ENCODE results near the gene C19orf25.
A peak's percentile ranks its signal among the peaks of the same experiment; 100 is the strongest.

The C19orf25 gene

DNA sequence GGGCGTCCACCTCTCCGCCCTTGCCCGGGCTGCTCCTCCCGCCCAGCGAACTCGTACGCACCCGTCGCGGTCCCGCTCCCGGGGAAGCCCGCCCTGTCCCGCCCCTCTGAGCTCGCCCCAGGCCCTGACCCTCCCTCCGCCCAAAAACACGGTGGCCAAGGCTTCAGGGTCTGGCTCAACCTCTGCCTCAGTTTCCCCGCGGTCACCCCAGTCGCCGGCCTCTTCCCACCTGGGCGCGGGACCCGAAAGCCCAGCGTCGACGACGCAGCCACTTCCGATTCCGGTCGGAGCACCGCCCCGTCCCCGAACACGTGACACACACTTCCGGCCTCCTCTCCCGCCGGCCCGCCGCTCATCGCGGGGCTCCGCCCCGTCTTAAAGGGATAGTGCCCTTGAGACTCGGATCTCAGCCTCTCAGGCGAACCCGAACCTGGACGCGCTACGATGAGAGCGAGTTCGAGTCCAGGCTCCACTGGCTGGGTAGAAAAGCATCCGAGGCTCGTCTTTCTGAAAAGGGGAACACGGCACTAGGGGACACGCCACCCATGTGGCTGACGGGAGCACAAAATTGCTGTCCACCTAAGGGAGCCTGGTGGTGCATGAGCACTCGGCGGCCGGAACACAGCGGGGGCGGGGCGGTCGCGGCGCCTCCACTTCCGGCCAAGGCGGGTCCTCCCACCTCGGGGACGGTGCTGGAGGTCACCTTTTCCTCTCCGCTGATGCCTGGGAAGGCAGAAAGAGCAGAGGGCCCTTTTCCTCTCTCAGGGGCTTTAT is at the start of gene C19orf25:
TSS of gene C19orf25 (minus strand) at position 282 of the 774 bp plus-strand sequence. CDS start 312 bp downstream, outside the sequence.
- peak; percentile 86 for DNase-seq (ENCODE audit: low read depth, low spot score)
- Histone ChIP-seq H3K27me3 (ENCODE audit: control insufficient read depth, insufficient read depth, low read length) (no peaks in the 10 kb centered on the region), H3K4me1 (ENCODE audit: control insufficient read depth, insufficient read depth, low read length) (peaks cover 2% of the 10 kb centered on the region; the same call in 1 of the 2 replicates), H3K9me3 (ENCODE audit: control insufficient read depth, insufficient read depth, low read length) (no peaks in the 10 kb centered on the region), H3K36me3 (ENCODE audit: control insufficient read depth, insufficient read depth, low read length) (peaks cover 3% of the 10 kb centered on the region; the same call in 1 of the 2 replicates), H3K4me3 (ENCODE audit: low read length) (peak within 1 kb of the TSS; percentile 75), H3K27ac (ENCODE audit: low read length) (no peak within 1 kb of the TSS)
- WGBS (ENCODE audit: insufficient coverage, insufficient read length) = no CpG with 5 or more reads among the region's 71 CpGs

DNA sequence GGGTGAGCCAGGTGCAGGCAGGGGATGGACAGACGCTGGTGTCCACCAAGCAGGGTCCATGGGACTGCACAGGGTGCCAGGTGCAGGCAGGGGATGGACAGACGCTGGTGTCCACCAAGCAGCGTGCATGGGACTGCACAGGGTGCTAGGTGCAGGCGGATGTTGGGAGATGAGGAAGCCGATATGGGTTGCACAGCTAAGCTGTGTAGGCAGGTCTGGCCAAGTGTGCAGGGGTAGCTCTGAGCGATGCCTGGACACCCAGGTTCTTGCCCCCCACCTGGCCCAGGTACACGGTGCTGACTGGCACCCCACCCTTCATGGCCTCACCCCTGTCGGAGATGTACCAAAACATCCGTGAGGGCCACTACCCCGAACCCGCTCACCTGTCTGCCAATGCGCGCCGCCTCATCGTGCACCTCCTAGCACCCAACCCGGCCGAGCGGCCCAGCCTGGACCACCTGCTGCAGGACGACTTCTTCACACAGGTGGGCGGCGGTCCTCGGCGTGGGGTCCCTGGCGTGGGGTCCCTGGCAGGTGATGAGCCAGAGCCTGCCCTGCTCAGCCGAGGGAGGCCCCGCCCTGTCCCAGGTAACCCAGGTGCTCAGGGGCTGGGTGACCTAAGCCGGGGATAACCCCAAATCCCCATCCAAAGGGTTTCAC is 48.8 kb upstream of the C19orf25 start:
- H3K36me3 ChIP-seq (ENCODE audit: control insufficient read depth, insufficient read depth, low read length) = no peaks in the 10 kb centered on the region
- WGBS (ENCODE audit: insufficient coverage, insufficient read length) = no CpG with 5 or more reads among the region's 27 CpGs

DNA sequence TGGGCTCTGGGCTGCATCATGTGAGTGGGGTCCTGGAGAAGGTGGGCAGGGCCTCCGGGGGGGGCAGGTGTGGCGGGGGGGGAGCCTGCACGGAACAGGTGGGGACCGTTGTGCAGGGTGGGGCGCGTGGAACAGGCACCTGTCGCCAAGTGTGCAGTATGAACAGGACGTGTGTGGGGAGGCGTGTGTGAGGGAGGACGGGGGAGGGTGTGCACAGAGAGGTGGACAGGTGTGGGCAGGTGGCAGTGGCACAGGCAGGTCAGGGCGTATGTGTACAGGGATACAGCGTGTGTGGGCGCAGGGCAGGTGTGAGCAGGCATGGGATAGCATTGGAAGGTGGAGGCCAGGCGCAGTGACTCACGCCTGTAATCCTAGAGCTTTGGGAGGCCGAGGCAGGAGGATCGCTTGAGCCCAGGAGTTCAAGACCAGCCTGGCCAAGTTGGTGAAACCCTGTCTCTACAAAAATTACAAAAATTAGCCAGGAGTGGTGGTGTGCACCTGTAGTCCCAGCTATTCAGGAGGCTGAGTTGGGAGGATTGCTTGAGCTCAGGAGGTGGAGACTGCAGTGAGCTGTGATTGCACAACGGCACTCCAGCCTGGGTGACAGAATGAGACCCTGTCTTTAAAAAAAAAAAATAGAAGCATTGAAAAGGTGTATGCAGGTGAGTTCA is 48.1 kb upstream of the C19orf25 start:
- Histone ChIP-seq H3K36me3 (ENCODE audit: control insufficient read depth, insufficient read depth, low read length) (no peaks in the 10 kb centered on the region), H3K4me3 (ENCODE audit: low read length) (no peak overlapping the region), H3K27ac (ENCODE audit: low read length) (no peak overlapping the region), H3K27me3 (ENCODE audit: control insufficient read depth, insufficient read depth, low read length) (peaks cover 14% of the 10 kb centered on the region), H3K4me1 (ENCODE audit: control insufficient read depth, insufficient read depth, low read length) (no peaks in the 10 kb centered on the region), H3K9me3 (ENCODE audit: control insufficient read depth, insufficient read depth, low read length) (no peaks in the 10 kb centered on the region)
- no CpG with 5 or more reads among the region's 18 CpGs for WGBS (ENCODE audit: insufficient coverage, insufficient read length)
- DNase-seq (ENCODE audit: low read depth, low spot score) = no peak

More for the DNA sequence above, 48.8 kb upstream of the C19orf25 start:
- Histone ChIP-seq H3K9me3 (ENCODE audit: control insufficient read depth, insufficient read depth, low read length) (no peaks in the 10 kb centered on the region), H3K4me1 (ENCODE audit: control insufficient read depth, insufficient read depth, low read length) (no peaks in the 10 kb centered on the region), H3K27me3 (ENCODE audit: control insufficient read depth, insufficient read depth, low read length) (peaks cover 14% of the 10 kb centered on the region), H3K27ac (ENCODE audit: low read length) (no peak overlapping the region), H3K4me3 (ENCODE audit: low read length) (no peak overlapping the region)
- DNase-seq (ENCODE audit: low read depth, low spot score) = no peak

DNA sequence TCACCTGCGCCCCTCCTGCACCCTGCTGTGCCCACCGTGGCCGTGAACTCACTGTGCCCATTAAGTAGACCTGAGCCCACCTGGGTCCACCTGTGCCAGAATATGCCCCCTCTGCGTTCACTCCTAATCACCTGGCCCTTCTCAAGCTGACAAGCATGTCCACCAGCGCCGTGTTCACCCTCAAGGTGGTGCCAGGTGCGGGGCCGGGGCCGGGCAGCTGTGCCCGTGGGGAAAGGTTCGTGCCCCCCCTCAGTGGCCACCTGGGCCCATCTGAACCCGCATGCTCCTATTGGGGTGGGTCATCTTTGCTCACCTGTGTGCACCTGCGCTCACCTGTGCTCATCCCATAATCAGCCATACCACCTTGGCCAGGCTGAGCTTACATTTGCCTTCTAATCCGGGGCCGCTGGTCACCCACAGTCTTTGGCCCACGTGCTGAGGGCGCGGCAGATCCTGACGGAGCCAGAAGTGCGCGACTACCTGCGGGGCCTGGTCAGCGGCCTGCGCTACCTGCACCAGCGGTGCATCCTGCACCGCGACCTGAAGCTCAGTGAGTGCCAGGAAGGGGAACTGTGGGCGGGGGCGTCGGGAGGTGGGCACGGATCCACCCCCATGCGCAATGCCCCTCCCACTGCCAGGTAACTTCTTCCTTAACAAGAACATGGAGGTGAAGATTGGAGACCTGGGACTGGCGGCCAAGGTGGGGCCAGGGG is 47.2 kb upstream of the C19orf25 start:
- no peak overlapping the region for H3K4me3 ChIP-seq (ENCODE audit: low read length)
- H3K36me3 ChIP-seq (ENCODE audit: control insufficient read depth, insufficient read depth, low read length) = no peaks in the 10 kb centered on the region
- peaks cover 14% of the 10 kb centered on the region; the same call in 1 of the 2 replicates for H3K27me3 ChIP-seq (ENCODE audit: control insufficient read depth, insufficient read depth, low read length)
- WGBS (ENCODE audit: insufficient coverage, insufficient read length) = no CpG with 5 or more reads among the region's 33 CpGs
- H3K4me1 ChIP-seq (ENCODE audit: control insufficient read depth, insufficient read depth, low read length) = no peaks in the 10 kb centered on the region
- no peaks in the 10 kb centered on the region for H3K9me3 ChIP-seq (ENCODE audit: control insufficient read depth, insufficient read depth, low read length)
- H3K27ac ChIP-seq (ENCODE audit: low read length) = no peak overlapping the region
- no peak for DNase-seq (ENCODE audit: low read depth, low spot score)

DNA sequence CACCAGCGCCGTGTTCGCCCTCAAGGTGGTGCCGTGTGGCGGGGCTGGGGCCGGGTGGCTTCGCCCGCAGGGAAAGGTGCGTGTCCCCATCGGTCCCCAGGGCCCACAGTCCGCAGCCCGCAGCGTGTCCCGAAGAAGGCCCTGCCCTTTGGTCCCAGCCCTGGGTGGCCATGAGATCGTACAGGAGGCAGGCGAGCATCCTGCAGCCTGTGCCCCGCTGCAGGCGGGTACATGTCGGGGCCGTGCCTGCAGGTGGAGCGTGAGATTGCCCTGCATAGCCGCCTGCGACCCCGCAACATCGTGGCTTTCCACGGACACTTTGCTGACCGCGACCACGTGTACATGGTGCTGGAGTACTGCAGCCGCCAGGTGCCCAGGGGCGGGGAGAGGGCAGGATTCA is 46.3 kb upstream of the C19orf25 start:
- Histone ChIP-seq H3K36me3 (ENCODE audit: control insufficient read depth, insufficient read depth, low read length) (no peaks in the 10 kb centered on the region), H3K27ac (ENCODE audit: low read length) (no peak overlapping the region), H3K4me3 (ENCODE audit: low read length) (no peak overlapping the region; the same call in 1 of the 2 replicates), H3K27me3 (ENCODE audit: control insufficient read depth, insufficient read depth, low read length) (peaks cover 14% of the 10 kb centered on the region; the same call in 1 of the 2 replicates), H3K9me3 (ENCODE audit: control insufficient read depth, insufficient read depth, low read length) (no peaks in the 10 kb centered on the region), H3K4me1 (ENCODE audit: control insufficient read depth, insufficient read depth, low read length) (no peaks in the 10 kb centered on the region)
- no peak for DNase-seq (ENCODE audit: low read depth, low spot score)
- no CpG with 5 or more reads among the region's 31 CpGs for WGBS (ENCODE audit: insufficient coverage, insufficient read length)

DNA sequence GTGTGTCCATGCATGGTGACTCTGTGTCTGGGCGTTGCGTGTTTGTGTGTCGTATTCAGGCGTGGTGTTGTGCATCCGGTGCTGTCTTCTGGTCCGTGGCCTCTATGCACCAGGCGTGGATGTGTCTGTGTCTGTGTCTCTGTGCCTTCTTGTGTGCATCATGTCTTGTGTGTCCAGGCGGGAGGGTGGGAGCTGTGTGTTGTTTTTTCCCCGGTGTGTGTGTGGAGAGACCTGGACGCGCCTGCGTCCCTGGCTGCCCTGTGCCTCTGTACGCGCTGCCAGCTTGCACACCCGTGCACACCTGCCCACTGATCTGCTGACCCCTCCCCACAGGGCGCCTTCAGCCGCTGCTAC is 45.9 kb upstream of the C19orf25 start:
- Histone ChIP-seq H3K9me3 (ENCODE audit: control insufficient read depth, insufficient read depth, low read length) (no peaks in the 10 kb centered on the region), H3K4me1 (ENCODE audit: control insufficient read depth, insufficient read depth, low read length) (no peaks in the 10 kb centered on the region), H3K36me3 (ENCODE audit: control insufficient read depth, insufficient read depth, low read length) (no peaks in the 10 kb centered on the region), H3K27ac (ENCODE audit: low read length) (no peak overlapping the region), H3K27me3 (ENCODE audit: control insufficient read depth, insufficient read depth, low read length) (peaks cover 14% of the 10 kb centered on the region; the same call in 1 of the 2 replicates), H3K4me3 (ENCODE audit: low read length) (no peak overlapping the region)
- no CpG with 5 or more reads among the region's 17 CpGs for WGBS (ENCODE audit: insufficient coverage, insufficient read length)
- DNase-seq (ENCODE audit: low read depth, low spot score) = no peak

DNA sequence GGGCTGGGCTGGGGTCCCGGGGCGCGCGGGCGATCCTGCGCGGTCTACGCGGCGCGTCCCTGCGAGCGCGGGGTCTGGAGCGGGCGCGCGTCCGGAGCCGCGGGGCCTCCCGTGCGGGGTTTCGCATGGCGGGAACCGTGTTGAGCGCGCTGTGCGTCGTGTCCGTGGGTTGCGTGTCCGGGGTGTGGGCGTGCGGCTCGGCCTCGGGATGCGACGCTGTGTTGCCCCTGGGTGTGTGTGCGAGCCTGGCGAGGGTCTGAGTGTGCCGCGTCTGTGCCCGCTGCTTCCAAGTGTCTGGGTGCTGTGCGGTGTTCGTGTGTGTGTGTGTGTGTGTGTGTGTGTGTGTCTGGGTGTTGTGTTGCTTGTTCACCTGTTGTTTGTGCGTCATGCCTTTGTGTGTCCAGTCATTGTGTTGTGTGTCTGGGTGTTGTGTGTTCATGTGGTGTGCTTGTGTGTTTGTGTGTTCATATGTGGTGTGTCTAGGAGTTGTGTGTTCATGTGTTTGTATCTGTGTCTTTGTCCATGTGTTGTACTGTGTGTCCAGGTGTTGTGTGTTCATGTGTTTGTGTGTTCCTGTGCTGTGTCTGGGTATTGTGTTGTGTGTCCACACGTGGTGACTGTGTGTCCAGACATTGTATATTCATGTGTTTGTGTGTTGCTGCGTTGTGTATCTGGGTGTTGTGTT is 45.4 kb upstream of the C19orf25 start:
- H3K27me3 ChIP-seq (ENCODE audit: control insufficient read depth, insufficient read depth, low read length) = peaks cover 14% of the 10 kb centered on the region; the same call in 1 of the 2 replicates
- H3K27ac ChIP-seq (ENCODE audit: low read length) = no peak overlapping the region
- H3K9me3 ChIP-seq (ENCODE audit: control insufficient read depth, insufficient read depth, low read length) = no peaks in the 10 kb centered on the region
- H3K36me3 ChIP-seq (ENCODE audit: control insufficient read depth, insufficient read depth, low read length) = no peaks in the 10 kb centered on the region
- no peak for DNase-seq (ENCODE audit: low read depth, low spot score)
- peak overlapping the region; percentile 26; the same call in 1 of the 2 replicates for H3K4me3 ChIP-seq (ENCODE audit: low read length)
- no CpG with 5 or more reads among the region's 49 CpGs for WGBS (ENCODE audit: insufficient coverage, insufficient read length)
- H3K4me1 ChIP-seq (ENCODE audit: control insufficient read depth, insufficient read depth, low read length) = no peaks in the 10 kb centered on the region

DNA sequence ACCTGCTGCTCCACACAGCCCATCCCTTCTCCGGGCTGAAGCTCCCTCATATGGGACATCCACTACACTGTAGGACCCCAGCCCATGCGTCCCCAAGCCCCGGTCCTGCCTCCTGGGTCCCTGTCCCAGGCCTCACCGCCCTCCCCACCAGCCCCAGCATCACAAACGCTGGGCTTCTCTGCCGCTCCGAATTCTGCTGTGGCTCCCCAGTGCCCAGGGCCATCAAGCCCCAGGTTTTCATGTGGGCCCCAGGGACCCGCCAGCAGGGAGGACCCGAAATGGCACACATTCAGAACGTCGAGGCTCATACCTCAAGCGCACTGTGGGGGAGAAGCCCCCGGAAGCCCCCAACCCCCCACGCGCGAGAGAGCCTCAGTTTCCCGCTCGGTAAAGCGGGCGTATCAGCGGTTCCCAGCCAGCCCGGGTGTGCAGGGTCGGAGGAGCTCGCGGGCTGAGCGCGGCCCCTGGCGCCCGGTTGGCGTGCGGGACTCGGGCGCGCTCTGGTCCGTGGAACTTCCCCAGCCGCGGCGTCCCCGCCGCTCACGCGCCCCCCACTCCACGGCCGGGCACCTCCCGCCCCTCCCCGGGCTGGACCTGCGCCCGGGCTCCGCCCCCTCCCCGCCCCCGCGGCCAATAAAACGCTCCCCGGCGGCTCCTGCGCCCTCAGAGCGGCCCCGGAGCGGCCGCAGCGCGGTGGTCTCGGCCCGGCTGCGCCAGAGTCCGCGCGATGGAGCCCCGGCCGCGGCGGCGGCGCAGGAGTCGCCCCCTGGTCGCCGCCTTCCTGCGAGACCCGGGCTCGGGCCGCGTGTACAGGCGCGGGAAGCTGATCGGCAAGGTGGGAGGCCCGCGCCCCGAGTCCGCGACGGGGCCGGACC is 44.6 kb upstream of the C19orf25 start, which contains the start of gene PLK5:
TSS of gene PLK5 (plus strand) at position 666 of the 875 bp plus-strand sequence. CDS start 2,920 bp downstream, outside the sequence.
- Histone ChIP-seq H3K36me3 (ENCODE audit: control insufficient read depth, insufficient read depth, low read length) (no peaks in the 10 kb centered on the region), H3K9me3 (ENCODE audit: control insufficient read depth, insufficient read depth, low read length) (no peaks in the 10 kb centered on the region), H3K4me3 (ENCODE audit: low read length) (peak within 1 kb of the TSS; percentile 26), H3K27ac (ENCODE audit: low read length) (no peak within 1 kb of the TSS), H3K4me1 (ENCODE audit: control insufficient read depth, insufficient read depth, low read length) (no peaks in the 10 kb centered on the region), H3K27me3 (ENCODE audit: control insufficient read depth, insufficient read depth, low read length) (peaks cover 14% of the 10 kb centered on the region; the same call in 1 of the 2 replicates)
- no peak for DNase-seq (ENCODE audit: low read depth, low spot score)
- no CpG with 5 or more reads among the region's 92 CpGs for WGBS (ENCODE audit: insufficient coverage, insufficient read length)

DNA sequence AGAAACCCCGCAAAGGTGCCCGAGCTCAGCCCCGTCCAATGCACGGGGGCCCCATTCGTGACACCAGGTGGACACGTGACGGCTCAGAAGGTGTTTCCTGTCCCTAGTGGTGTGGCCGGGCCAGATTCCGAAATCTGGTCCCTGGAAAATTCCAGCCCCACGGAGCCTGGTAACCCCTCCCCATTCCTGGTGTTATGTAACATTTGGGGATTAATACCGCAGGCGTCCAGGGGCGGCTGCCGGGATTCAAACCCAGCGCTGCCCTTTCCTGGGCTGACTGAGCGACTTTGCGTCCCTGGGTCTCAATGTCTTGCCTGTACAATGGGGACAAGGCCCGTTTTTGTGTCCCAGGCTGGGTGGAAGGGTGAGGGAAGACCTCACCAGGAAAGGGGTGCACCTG is 43.8 kb upstream of the C19orf25 start:
- no peak for DNase-seq (ENCODE audit: low read depth, low spot score)
- no CpG with 5 or more reads among the region's 18 CpGs for WGBS (ENCODE audit: insufficient coverage, insufficient read length)
- Histone ChIP-seq H3K27ac (ENCODE audit: low read length) (no peak overlapping the region), H3K36me3 (ENCODE audit: control insufficient read depth, insufficient read depth, low read length) (no peaks in the 10 kb centered on the region), H3K4me1 (ENCODE audit: control insufficient read depth, insufficient read depth, low read length) (no peaks in the 10 kb centered on the region), H3K4me3 (ENCODE audit: low read length) (no peak overlapping the region), H3K9me3 (ENCODE audit: control insufficient read depth, insufficient read depth, low read length) (no peaks in the 10 kb centered on the region), H3K27me3 (ENCODE audit: control insufficient read depth, insufficient read depth, low read length) (peaks cover 14% of the 10 kb centered on the region; the same call in 1 of the 2 replicates)

Measured in iPS DF 6.9 (cell line).